PFSK-1 (cell line): ENCODE results near the gene IL2RA.

ENCODE experiments used
- FOXP2 ChIP-seq: optimal IDR thresholded peaks from 2 replicates; pipeline ENCODE3; 2011; ENCODE audit warnings: borderline replicate concordance, control low read depth, inconsistent platforms; ENCODE audit not compliant: insufficient read depth; ENCODE audit errors: extremely low read length, extremely low read depth
- POLR2AphosphoS5 ChIP-seq: IDR thresholded peaks from 2 replicates; pipeline ENCODE4 v1.6.1; 2012; ENCODE audit warnings: low read depth, mild to moderate bottlenecking, control low read depth, low read length, moderate library complexity
- REST ChIP-seq, 2 experiments: IDR thresholded peaks; 2 replicates each; pipeline versions ENCODE4 v1.6.1 to v1.8.0; 2011 to 2012; ENCODE audit warnings: low read depth in 2 of 2, low read length in 2 of 2, control low read depth in 1 of 2, inconsistent platforms in 1 of 2, mild to moderate bottlenecking in 1 of 2, moderate library complexity in 1 of 2; ENCODE audit not compliant: insufficient read depth in 1 of 2
- SIN3A ChIP-seq: IDR thresholded peaks from 2 replicates; pipeline ENCODE4 v1.6.1; 2012; ENCODE audit warnings: mild to moderate bottlenecking, low read length, moderate library complexity, borderline replicate concordance; ENCODE audit not compliant: insufficient read depth
- TAF1 ChIP-seq: IDR thresholded peaks from 2 replicates; pipeline ENCODE4 v1.6.1; 2012; ENCODE audit warnings: low read length, control low read depth, borderline replicate concordance; ENCODE audit not compliant: insufficient read depth

Gene IL2RA

GRCh38 chr10:6095810-6096570 lies 33.8 kb upstream of the IL2RA start:
- TF ChIP-seq SIN3A (no peak), TAF1 (no peak), FOXP2 (no peak), REST (IDR thresholded peaks at IDR 0.05; ENCODE audit: insufficient read depth in 1 of 2, low read depth in 2 of 2, low read length in 2 of 2) (no peak)

- TF ChIP-seq REST (IDR thresholded peaks at IDR 0.05; ENCODE audit: insufficient read depth in 1 of 2, low read depth in 2 of 2, low read length in 2 of 2) = no peak
- no peak for TF ChIP-seq SIN3A
- no peak for TF ChIP-seq FOXP2
These were observed 30.6 kb upstream of the IL2RA start for GRCh38 chr10:6092731-6093130.

GRCh38 chr10:6091630-6092029 lies 29.5 kb upstream of the IL2RA start:
- TF ChIP-seq REST (IDR thresholded peaks at IDR 0.05; ENCODE audit: insufficient read depth in 1 of 2, low read depth in 2 of 2, low read length in 2 of 2) = no peak
- TF ChIP-seq TAF1 = no peak
- no peak for TF ChIP-seq SIN3A
- no peak for TF ChIP-seq FOXP2
- no peak for TF ChIP-seq POLR2AphosphoS5

GRCh38 chr10:6089334-6090219 lies 27.4 kb upstream of the IL2RA start:
- TF ChIP-seq REST (IDR thresholded peaks at IDR 0.05; ENCODE audit: insufficient read depth in 1 of 2, low read depth in 2 of 2, low read length in 2 of 2) (no peak), FOXP2 (no peak), POLR2AphosphoS5 (no peak), SIN3A (no peak), TAF1 (no peak)
